ENCODE measurements around the gene TOR4A. TPM values are rescaled to one million over a fixed set of nuclear protein-coding genes. Genes with fewer than 3 reads are reported as not detected.

TOR4A gene
- total RNA-seq, 2 experiments from 2014 or later, result 0.67 to 0.80 TPM

GRCh38 chr9:137233143-137233980, 44.2 kb upstream of the TOR4A start:
- TF ChIP-seq CTCF (IDR thresholded peaks at IDR 0.05), result no peak
- Mint-ChIP-seq H3K4me1 (ENCODE audit: low read depth) (no peaks in the 10 kb centered on the region), H3K27ac (no peak overlapping the region), H3K4me3 (no peak overlapping the region), H3K27me3 (peaks cover 6% of the 10 kb centered on the region), H3K36me3 (ENCODE audit: low read depth) (no peaks in the 10 kb centered on the region), H3K9me3 (no peaks in the 10 kb centered on the region)
- no peak overlapping the region for H3K27ac ChIP-seq (ENCODE audit: low read depth in 1 of 2, low read length in 2 of 2)
- DNase-seq (no peak), ATAC-seq (ENCODE audit: poor library complexity) (no peak)
- peaks cover 0 to 10% of the 10 kb centered on the region in 2 experiments for H3K9me3 ChIP-seq (ENCODE audit: control insufficient read depth in 1 of 2, insufficient read depth in 1 of 2, low read length in 2 of 2)
- CTCF ChIA-PET, result no interaction called here
- peaks cover 3 to 13% of the 10 kb centered on the region in 2 experiments for H3K27me3 ChIP-seq (ENCODE audit: control insufficient read depth in 1 of 2, insufficient read depth in 2 of 2, low read length in 2 of 2)
- no peak overlapping the region for H3K4me3 ChIP-seq (ENCODE audit: low read length)
- POLR2A ChIA-PET, result no interaction called here
- H3K36me3 ChIP-seq (ENCODE audit: insufficient read depth, low read length), result no peaks in the 10 kb centered on the region
- peaks cover 26% of the 10 kb centered on the region for H3K4me1 ChIP-seq (ENCODE audit: insufficient read depth, low read length)
- intact Hi-C loops (cut with DNase I, micrococcal nuclease), result no loop called here

- POLR2A ChIA-PET, result no interaction called here
- DNase-seq (no peak), ATAC-seq (ENCODE audit: poor library complexity) (no peak)
- Mint-ChIP-seq H3K27me3 (peaks cover 6% of the 10 kb centered on the region), H3K4me3 (no peak overlapping the region), H3K9me3 (no peaks in the 10 kb centered on the region), H3K27ac (no peak overlapping the region), H3K4me1 (ENCODE audit: low read depth) (peaks cover 5% of the 10 kb centered on the region), H3K36me3 (ENCODE audit: low read depth) (no peaks in the 10 kb centered on the region)
- peaks cover 2 to 4% of the 10 kb centered on the region in 2 experiments for H3K27me3 ChIP-seq (ENCODE audit: control insufficient read depth in 1 of 2, insufficient read depth in 2 of 2, low read length in 2 of 2)
- intact Hi-C loops (cut with DNase I, micrococcal nuclease), result no loop called here
- H3K36me3 ChIP-seq (ENCODE audit: insufficient read depth, low read length), result no peaks in the 10 kb centered on the region
- H3K4me3 ChIP-seq (ENCODE audit: low read length), result no peak overlapping the region
- peaks cover 0 to 7% of the 10 kb centered on the region in 2 experiments for H3K9me3 ChIP-seq (ENCODE audit: control insufficient read depth in 1 of 2, insufficient read depth in 1 of 2, low read length in 2 of 2)
- no peak for TF ChIP-seq CTCF (IDR thresholded peaks at IDR 0.05)
- CTCF ChIA-PET, result no interaction called here
- peaks cover 34% of the 10 kb centered on the region for H3K4me1 ChIP-seq (ENCODE audit: insufficient read depth, low read length)
- no peak overlapping the region for H3K27ac ChIP-seq (ENCODE audit: low read depth in 1 of 2, low read length in 2 of 2)
Measured at GRCh38 chr9:137234055-137234697, 43.4 kb upstream of the TOR4A start.

- no peaks in the 10 kb centered on the region for H3K36me3 ChIP-seq (ENCODE audit: insufficient read depth, low read length)
- H3K9me3 Mint-ChIP-seq, result no peaks in the 10 kb centered on the region
- no peak overlapping the region for H3K4me3 Mint-ChIP-seq
- H3K36me3 Mint-ChIP-seq (ENCODE audit: low read depth), result no peaks in the 10 kb centered on the region
- ATAC-seq (ENCODE audit: poor library complexity) (no peak), DNase-seq (no peak)
- intact Hi-C loops (cut with DNase I, micrococcal nuclease), result loop anchor here in 1 of 2 experiments (5.0 kb wide), 3 partner anchors 48 to 448 kb away; partner anchors contain the start of genes ANAPC2 and SSNA1
- CTCF ChIA-PET, result interaction anchor here (1.1 to 1.8 kb wide), 2 partner anchors 58 to 188 kb away, joined by 3 to 4 read pairs; partner anchors contain the start of gene NPDC1
- H3K27ac ChIP-seq (ENCODE audit: low read depth in 1 of 2, low read length in 2 of 2), result no peak overlapping the region
- peaks cover 41% of the 10 kb centered on the region for H3K4me1 ChIP-seq (ENCODE audit: insufficient read depth, low read length)
- peaks cover 0 to 6% of the 10 kb centered on the region in 2 experiments for H3K9me3 ChIP-seq (ENCODE audit: control insufficient read depth in 1 of 2, insufficient read depth in 1 of 2, low read length in 2 of 2)
- H3K27me3 Mint-ChIP-seq, result peaks cover 6% of the 10 kb centered on the region
- H3K27me3 ChIP-seq (ENCODE audit: control insufficient read depth in 1 of 2, insufficient read depth in 2 of 2, low read length in 2 of 2), result peaks cover 0 to under 1% of the 10 kb centered on the region in 2 experiments
- H3K4me1 Mint-ChIP-seq (ENCODE audit: low read depth), result peaks cover 5% of the 10 kb centered on the region
- TF ChIP-seq CTCF (IDR thresholded peaks at IDR 0.05), result no peak
- POLR2A ChIA-PET, result no interaction called here
- no peak overlapping the region for H3K27ac Mint-ChIP-seq
- H3K4me3 ChIP-seq (ENCODE audit: low read length), result no peak overlapping the region
Measured at GRCh38 chr9:137234758-137235423, 42.6 kb upstream of the TOR4A start.

Measured in CD4-positive, alpha-beta T cell (primary cell).